Mucosa of rectum (tissue), 2 donors: Measurements from ENCODE around the gene IDUA.

Source experiments
- H3K27ac ChIP-seq, 2 donors: one replicate each; pipeline ENCODE4 v1.7.0; 2013; ENCODE audit warnings: inconsistent platforms in 2 of 2, low read depth in 2 of 2, low read length in 2 of 2
- H3K27me3 ChIP-seq, 2 donors: one replicate each; pipeline ENCODE4 v1.7.0; 2013; ENCODE audit warnings: low read length in 2 of 2; ENCODE audit not compliant: control insufficient read depth in 2 of 2, insufficient read depth in 2 of 2
- H3K36me3 ChIP-seq, 2 donors: one replicate each; pipeline ENCODE4 v1.7.0; 2013; ENCODE audit warnings: low read length in 2 of 2; ENCODE audit not compliant: control insufficient read depth in 2 of 2, insufficient read depth in 2 of 2
- H3K4me1 ChIP-seq, 2 donors: one replicate each; pipeline ENCODE4 v1.7.0; 2013; ENCODE audit warnings: low read length in 2 of 2, mild to moderate bottlenecking in 1 of 2; ENCODE audit not compliant: control insufficient read depth in 2 of 2, insufficient read depth in 2 of 2
- H3K4me3 ChIP-seq, 2 donors: one replicate each; pipeline ENCODE4 v1.7.0; 2013; ENCODE audit warnings: low read length in 2 of 2
- H3K9ac ChIP-seq, 2 donors: one replicate each; pipeline ENCODE4 v1.7.0; 2013; ENCODE audit warnings: low read length in 2 of 2, low read depth in 1 of 2, mild to moderate bottlenecking in 1 of 2
- H3K9me3 ChIP-seq, 2 donors: one replicate each; pipeline ENCODE4 v1.7.0; 2013; ENCODE audit warnings: low read length in 2 of 2; ENCODE audit not compliant: control insufficient read depth in 2 of 2
- donor health status: healthy.
- donor health status: Normal muscosa, but diverticular disease.

IDUA gene

GRCh38 chr4:962231-963208 lies 24.3 kb upstream of the IDUA start:
- peaks cover 38 to 51% of the 10 kb centered on the region in 2 donors for H3K36me3 ChIP-seq
- peak overlapping the region; percentile 41 to 86 for H3K9ac ChIP-seq
- H3K4me1 ChIP-seq = peaks cover 17 to 23% of the 10 kb centered on the region in 2 donors

DNA sequence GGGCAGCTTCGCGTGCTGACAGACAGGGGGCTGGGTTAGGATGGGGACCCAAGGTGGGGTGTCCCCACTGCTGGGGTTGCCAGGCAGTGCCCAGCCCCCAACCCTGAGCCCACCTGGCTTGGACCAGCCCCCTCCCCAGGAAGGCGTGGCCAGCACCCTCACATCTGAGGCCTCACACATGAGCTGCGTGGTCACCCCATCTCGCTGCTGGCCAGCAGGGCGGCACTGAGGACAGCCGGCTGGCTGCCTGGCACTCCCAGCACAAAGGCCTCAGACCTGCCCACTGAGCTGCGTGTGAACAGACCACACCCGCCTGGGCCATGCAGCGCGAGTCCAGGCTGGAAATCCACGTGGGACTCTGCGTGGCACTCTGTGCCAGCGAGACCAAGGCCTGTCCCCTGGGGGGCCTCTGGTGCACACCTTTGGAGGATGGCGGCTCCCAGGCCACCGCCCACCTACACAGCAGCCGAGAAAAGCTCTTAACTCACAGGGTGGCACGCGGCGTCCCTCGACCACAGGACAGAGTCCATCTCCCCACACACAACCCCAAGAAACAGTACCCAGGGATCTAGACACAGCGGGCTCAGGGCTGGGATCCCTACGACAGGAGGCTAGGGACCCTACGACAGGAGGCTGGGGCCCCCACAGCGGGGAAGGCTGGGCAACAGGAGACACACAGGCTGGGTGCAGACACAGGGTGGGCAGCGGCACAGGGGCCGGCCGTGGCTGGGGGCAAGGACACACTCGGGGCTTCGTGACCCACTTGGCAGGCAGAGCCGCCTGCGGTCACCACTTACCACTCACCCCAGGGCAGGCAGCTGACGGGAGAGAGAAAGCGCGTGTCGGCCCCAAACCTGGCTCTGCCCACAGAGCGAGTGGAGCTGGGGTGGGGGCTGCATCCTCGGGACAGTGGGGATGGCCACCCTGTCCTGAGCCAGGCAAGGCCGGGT lies 23.3 kb upstream of the IDUA start:
- Histone ChIP-seq H3K4me1 (peaks cover 17 to 23% of the 10 kb centered on the region in 2 donors), H3K27me3 (no peaks in the 10 kb centered on the region), H3K9ac (peak overlapping the region in 1 of 2 donors; percentile 86), H3K36me3 (peaks cover 32 to 45% of the 10 kb centered on the region in 2 donors), H3K4me3 (peak overlapping the region; percentile 48 to 50), H3K9me3 (no peaks in the 10 kb centered on the region), H3K27ac (peak overlapping the region; percentile 83 to 93)

More at GRCh38 chr4:962231-963208, 24.3 kb upstream of the IDUA start:
- Histone ChIP-seq H3K27me3 (no peaks in the 10 kb centered on the region), H3K4me3 (peak overlapping the region; percentile 48 to 50), H3K27ac (peak overlapping the region; percentile 83 to 93), H3K9me3 (no peaks in the 10 kb centered on the region)

- peaks cover 17 to 23% of the 10 kb centered on the region in 2 donors for H3K4me1 ChIP-seq
- H3K27ac ChIP-seq = no peak overlapping the region
- H3K9ac ChIP-seq = no peak overlapping the region
- H3K36me3 ChIP-seq = peaks cover 28 to 37% of the 10 kb centered on the region in 2 donors
- H3K4me3 ChIP-seq = no peak overlapping the region
- no peaks in the 10 kb centered on the region for H3K27me3 ChIP-seq
- no peaks in the 10 kb centered on the region for H3K9me3 ChIP-seq
These were observed 22.4 kb upstream of the IDUA start for GRCh38 chr4:964346-965025.

GRCh38 chr4:965048-965765 lies 21.6 kb upstream of the IDUA start:
- Histone ChIP-seq H3K9me3 (no peaks in the 10 kb centered on the region), H3K27ac (no peak overlapping the region), H3K4me1 (peaks cover 22 to 28% of the 10 kb centered on the region in 2 donors), H3K36me3 (peaks cover 22 to 32% of the 10 kb centered on the region in 2 donors), H3K9ac (no peak overlapping the region), H3K27me3 (no peaks in the 10 kb centered on the region), H3K4me3 (no peak overlapping the region)

- no peaks in the 10 kb centered on the region for H3K27me3 ChIP-seq
- no peak overlapping the region for H3K27ac ChIP-seq
- no peak overlapping the region for H3K9ac ChIP-seq
- no peaks in the 10 kb centered on the region for H3K9me3 ChIP-seq
- H3K4me1 ChIP-seq = peaks cover 27 to 34% of the 10 kb centered on the region in 2 donors
- no peak overlapping the region for H3K4me3 ChIP-seq
- H3K36me3 ChIP-seq = peaks cover 18 to 26% of the 10 kb centered on the region in 2 donors
These were observed 21.1 kb upstream of the IDUA start for GRCh38 chr4:965766-966134.

DNA sequence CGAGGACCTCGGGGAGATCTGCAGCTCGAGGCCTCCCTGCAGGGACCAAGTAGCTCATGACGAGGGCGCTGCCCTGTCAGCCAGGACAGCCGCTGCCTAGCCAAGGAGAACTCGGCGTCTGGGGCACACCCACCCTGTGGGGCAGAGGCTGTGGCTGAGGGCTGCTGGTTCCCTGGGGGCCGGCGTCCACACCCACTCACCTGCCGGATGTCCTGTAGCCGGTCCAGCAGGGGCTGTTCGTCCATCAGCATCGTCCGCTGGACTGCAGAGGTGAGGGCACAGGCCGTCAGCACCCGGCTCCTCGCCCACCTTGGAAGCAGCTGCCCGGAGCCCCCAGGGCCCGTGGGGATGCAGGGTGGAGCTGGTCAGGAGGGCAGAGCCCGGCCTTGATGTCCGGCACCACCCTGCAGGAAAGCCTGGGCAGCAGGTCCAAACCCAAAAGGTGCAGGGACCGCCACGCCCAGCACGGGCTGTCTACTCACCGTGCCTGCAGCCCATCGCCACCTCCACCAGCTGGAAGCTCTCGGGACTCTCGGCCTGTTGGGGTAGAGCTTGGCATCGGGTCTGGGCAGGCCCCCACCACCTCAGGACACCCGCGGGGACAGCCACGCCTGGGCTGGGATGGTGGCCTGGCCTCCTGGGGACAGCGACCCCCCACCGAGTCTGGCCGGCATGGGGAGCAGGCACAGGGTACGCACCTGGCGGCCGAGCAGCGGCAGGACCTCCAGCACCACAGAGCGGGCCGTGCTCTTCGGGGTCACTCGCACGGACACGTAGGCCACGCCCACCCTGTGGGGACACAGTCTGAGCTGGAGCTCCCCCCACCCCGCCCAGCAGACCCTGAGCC lies 20.4 kb upstream of the IDUA start:
- H3K4me1 ChIP-seq = peaks cover 34 to 38% of the 10 kb centered on the region in 2 donors
- no peak overlapping the region for H3K9ac ChIP-seq
- H3K27me3 ChIP-seq = no peaks in the 10 kb centered on the region
- H3K4me3 ChIP-seq = no peak overlapping the region
- no peak overlapping the region for H3K27ac ChIP-seq
- no peaks in the 10 kb centered on the region for H3K9me3 ChIP-seq
- peaks cover 16 to 25% of the 10 kb centered on the region in 2 donors for H3K36me3 ChIP-seq

DNA sequence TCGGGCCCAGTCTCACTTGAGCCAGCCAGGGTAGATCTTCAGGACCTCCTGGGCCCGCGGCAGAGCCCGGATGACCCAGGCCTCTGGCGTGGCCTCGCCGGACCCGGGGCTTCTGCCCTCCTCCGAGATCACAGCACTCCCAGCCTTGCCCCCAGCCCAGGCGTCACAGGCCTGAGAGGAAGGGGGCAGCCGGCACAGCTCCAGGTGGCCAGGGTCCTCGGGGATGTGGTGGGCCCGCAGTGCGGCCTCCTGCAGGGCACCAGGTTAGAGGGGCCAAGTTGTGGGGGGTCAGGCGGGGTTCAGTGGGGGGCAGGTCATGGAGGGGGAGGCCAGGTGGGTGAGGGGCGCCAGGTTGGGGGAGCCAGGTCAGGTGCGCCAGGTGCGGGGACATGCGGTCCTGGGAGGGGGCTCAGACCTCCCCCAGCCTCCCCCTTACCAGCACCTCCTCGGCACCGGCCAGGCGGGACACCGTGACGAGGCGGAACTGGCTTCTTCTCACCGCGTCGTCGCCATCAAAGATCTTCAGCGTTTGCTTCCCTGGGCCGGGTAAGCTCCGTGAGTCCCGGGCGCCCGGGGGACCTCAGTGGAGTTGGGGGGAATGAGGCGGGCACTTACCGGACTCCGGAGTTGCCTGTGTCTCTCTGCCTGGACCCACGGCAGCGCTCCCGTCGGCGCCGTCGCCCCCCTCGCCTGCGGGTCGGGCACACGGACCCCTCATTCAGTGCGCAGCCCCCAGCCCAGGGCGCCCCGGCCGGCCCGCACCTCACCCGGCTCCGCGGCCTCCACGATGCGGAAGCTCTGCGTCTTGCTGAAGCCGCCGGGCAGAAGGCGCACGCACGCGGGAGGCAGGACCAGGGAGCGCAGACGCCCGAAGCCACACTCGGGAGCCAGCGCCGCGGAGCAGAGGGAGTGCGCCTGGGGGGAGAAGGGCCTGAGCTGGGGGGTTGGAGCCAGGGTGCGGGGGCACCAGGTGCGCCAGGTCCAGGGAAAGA lies 19.4 kb upstream of the IDUA start:
- H3K4me3 ChIP-seq = no peak overlapping the region
- H3K36me3 ChIP-seq = peaks cover 9 to 21% of the 10 kb centered on the region in 2 donors

GRCh38 chr4:968221-968620 lies 18.6 kb upstream of the IDUA start:
- no peak overlapping the region for H3K27ac ChIP-seq
- peaks cover 9 to 21% of the 10 kb centered on the region in 2 donors for H3K36me3 ChIP-seq
- H3K4me3 ChIP-seq = no peak overlapping the region
- no peak overlapping the region for H3K9ac ChIP-seq
- H3K27me3 ChIP-seq = no peaks in the 10 kb centered on the region
- peaks cover 31% of the 10 kb centered on the region in 2 donors for H3K4me1 ChIP-seq
- no peaks in the 10 kb centered on the region for H3K9me3 ChIP-seq

More for the DNA sequence above, 19.4 kb upstream of the IDUA start:
- no peaks in the 10 kb centered on the region for H3K27me3 ChIP-seq
- H3K9ac ChIP-seq = no peak overlapping the region
- no peaks in the 10 kb centered on the region for H3K9me3 ChIP-seq
- peaks cover 38% of the 10 kb centered on the region in 2 donors for H3K4me1 ChIP-seq
- H3K27ac ChIP-seq = no peak overlapping the region
